Activated CD4-positive, CD25-positive, alpha-beta regulatory T cell treated with anti-CD3 and anti-CD28 coated beads, Interleukin-2, amount 50 U/mL, for 16 hours (primary cell): Measurements from ENCODE around the gene KCP.

ENCODE experiments used
- DNase-seq: peaks from one replicate; pipeline ENCODE4 v3.0.0-alpha.2; 2020; ENCODE audit warnings: low read depth, low spot score

KCP gene

GRCh38 chr7:128887169-128888038 is 23.1 kb downstream of the KCP start:
- no peak for DNase-seq

GRCh38 chr7:128886391-128887168 is 23.9 kb downstream of the KCP start:
- no peak for DNase-seq

GRCh38 chr7:128885370-128886187 is 24.9 kb downstream of the KCP start:
- DNase-seq: no peak

GRCh38 chr7:128884561-128885369 is 25.7 kb downstream of the KCP start:
- no peak for DNase-seq

- peak; percentile 74 for DNase-seq
Measured at GRCh38 chr7:128883622-128884448, 26.7 kb downstream of the KCP start.

GRCh38 chr7:128882134-128882533 is 28.4 kb downstream of the KCP start:
- DNase-seq: no peak

- no peak for DNase-seq
Measured at GRCh38 chr7:128881458-128882125, 28.9 kb downstream of the KCP start.

- no peak for DNase-seq
Measured at GRCh38 chr7:128880791-128881457, 29.6 kb downstream of the KCP start.

- no peak for DNase-seq
Measured at GRCh38 chr7:128879939-128880746, 30.4 kb downstream of the KCP start.

GRCh38 chr7:128879461-128879938 is 31.0 kb downstream of the KCP start:
- no peak for DNase-seq

- no peak for DNase-seq
Measured at GRCh38 chr7:128878226-128879105, 32.0 kb downstream of the KCP start.

- DNase-seq: no peak
Measured at GRCh38 chr7:128877756-128878120, 32.8 kb downstream of the KCP start.

GRCh38 chr7:128876978-128877755 is 33.3 kb downstream of the KCP start:
- no peak for DNase-seq

GRCh38 chr7:128876586-128876977 is 33.9 kb downstream of the KCP start:
- no peak for DNase-seq

GRCh38 chr7:128876127-128876526 is 34.4 kb downstream of the KCP start:
- DNase-seq: no peak

- no peak for DNase-seq
Measured at GRCh38 chr7:128875523-128875948, 35.0 kb downstream of the KCP start.
